ENCODE results near the gene CST11.

CST11 gene

GRCh38 chr20:23488996-23489395, 36.3 kb upstream of the CST11 start:
- no peak for DNase-seq (ENCODE audit: low spot score)
- in situ Hi-C loops (cut with MboI; ENCODE audit: low pct_unique_long_range_greater_than_20kb, low sequenced_read_pairs, unreplicated experiment): no loop called here
- no peak for TF ChIP-seq CTCF (IDR thresholded peaks at IDR 0.05; ENCODE audit: extremely low read depth, insufficient read depth, missing control alignments)

GRCh38 chr20:23488470-23488869, 35.8 kb upstream of the CST11 start:
- in situ Hi-C loops (cut with MboI; ENCODE audit: low pct_unique_long_range_greater_than_20kb, low sequenced_read_pairs, unreplicated experiment): no loop called here
- no peak for TF ChIP-seq CTCF (IDR thresholded peaks at IDR 0.05; ENCODE audit: extremely low read depth, insufficient read depth, missing control alignments)
- DNase-seq (ENCODE audit: low spot score): no peak

GRCh38 chr20:23484081-23484480, 31.4 kb upstream of the CST11 start:
- TF ChIP-seq CTCF (IDR thresholded peaks at IDR 0.05; ENCODE audit: extremely low read depth, insufficient read depth, missing control alignments): no peak
- in situ Hi-C loops (cut with MboI; ENCODE audit: low pct_unique_long_range_greater_than_20kb, low sequenced_read_pairs, unreplicated experiment): no loop called here
- DNase-seq (ENCODE audit: low spot score): no peak

GRCh38 chr20:23482138-23482537, 29.5 kb upstream of the CST11 start:
- DNase-seq (ENCODE audit: low spot score): no peak
- TF ChIP-seq CTCF (IDR thresholded peaks at IDR 0.05; ENCODE audit: extremely low read depth, insufficient read depth, missing control alignments): no peak
- in situ Hi-C loops (cut with MboI; ENCODE audit: low pct_unique_long_range_greater_than_20kb, low sequenced_read_pairs, unreplicated experiment): no loop called here

- in situ Hi-C loops (cut with MboI; ENCODE audit: low pct_unique_long_range_greater_than_20kb, low sequenced_read_pairs, unreplicated experiment): no loop called here
- no peak for TF ChIP-seq CTCF (IDR thresholded peaks at IDR 0.05; ENCODE audit: extremely low read depth, insufficient read depth, missing control alignments)
Measured at GRCh38 chr20:23479043-23479442, 26.4 kb upstream of the CST11 start.

GRCh38 chr20:23477223-23477622, 24.5 kb upstream of the CST11 start:
- no peak for DNase-seq (ENCODE audit: low spot score)
- in situ Hi-C loops (cut with MboI; ENCODE audit: low pct_unique_long_range_greater_than_20kb, low sequenced_read_pairs, unreplicated experiment): no loop called here
- TF ChIP-seq CTCF (IDR thresholded peaks at IDR 0.05; ENCODE audit: extremely low read depth, insufficient read depth, missing control alignments): no peak

More at GRCh38 chr20:23479043-23479442, 26.4 kb upstream of the CST11 start:
- DNase-seq (ENCODE audit: low spot score): no peak
